HG02763 (cell line): ENCODE results near the gene DLG1.
"Not testable (repeated sequence)": the region's sequence is repeated elsewhere in the genome, so short reads cannot be mapped to it uniquely, and the experiment has no call there.

Experiments used
- ATAC-seq: cut with Tn5 transposase; IDR thresholded peaks from one replicate; pipeline ENCODE4 v1.9.1; 2021; ENCODE audit warnings: mild to moderate bottlenecking, moderate library complexity; ENCODE audit not compliant: unreplicated experiment

Gene DLG1

GRCh38 chr3:197035577-197035976 is 262.8 kb downstream of the DLG1 start:
- ATAC-seq = no peak

- not testable (repeated sequence) for ATAC-seq
Observed at GRCh38 chr3:197034778-197035177, 263.6 kb downstream of the DLG1 start.

DNA sequence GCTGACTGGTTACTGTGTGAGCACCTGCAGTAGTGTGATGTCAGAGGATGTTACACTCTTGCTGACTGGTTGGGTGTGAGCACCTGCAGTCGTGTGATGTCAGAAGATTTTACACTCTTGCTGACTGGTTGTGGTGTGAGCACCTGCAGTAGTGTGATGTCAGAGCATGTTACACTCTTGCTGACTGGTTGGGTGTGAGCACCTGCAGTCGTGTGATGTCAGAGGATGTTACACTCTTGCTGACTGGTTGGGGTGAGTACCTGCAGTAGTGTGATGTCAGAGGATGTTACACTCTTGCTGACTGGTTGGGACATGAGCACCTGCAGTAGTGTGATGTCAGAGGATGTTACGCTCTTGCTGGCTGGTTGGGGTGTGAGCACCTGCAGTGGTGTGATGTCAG is 264.6 kb downstream of the DLG1 start:
- ATAC-seq = not testable (repeated sequence)

- no peak for ATAC-seq
Observed at GRCh38 chr3:197031315-197032285, 266.8 kb downstream of the DLG1 start.

- no peak for ATAC-seq
Observed at GRCh38 chr3:197030379-197031314, 267.8 kb downstream of the DLG1 start.

DNA sequence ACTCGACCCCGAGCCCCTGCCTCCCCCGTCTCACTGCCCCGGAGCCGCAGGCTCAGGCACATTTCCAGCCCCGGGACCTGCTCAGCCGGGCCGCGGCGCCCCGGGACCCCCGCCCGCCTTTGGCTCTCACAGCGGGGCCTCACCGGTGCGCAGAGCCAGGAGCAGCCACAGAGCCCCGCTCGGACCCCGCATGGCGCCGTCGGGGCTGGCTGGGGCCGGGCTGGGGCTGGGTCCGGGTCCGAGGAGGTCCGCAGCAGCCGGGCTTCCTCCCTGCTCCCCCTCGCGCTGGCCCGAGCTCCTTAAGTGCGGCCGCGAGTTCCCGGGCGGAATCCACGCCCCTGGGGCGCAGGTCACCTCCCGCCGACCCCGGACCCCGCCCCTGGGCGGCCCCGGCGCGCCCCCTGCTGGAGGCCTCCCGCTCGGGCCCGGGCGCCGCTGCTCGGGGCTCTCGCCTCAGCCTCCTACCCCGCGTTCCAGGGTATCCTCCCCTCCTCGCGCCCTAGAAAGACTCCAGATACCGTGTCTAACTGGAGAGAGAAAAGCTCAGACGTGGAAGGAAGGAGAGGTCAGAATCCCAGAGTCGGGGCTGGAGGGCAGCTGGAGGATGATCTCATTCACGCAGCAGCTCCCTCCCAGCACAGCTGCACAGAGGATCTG is 268.8 kb downstream of the DLG1 start, which contains the start of gene MELTF:
Gene MELTF (minus strand): TSS at position 307 of the 657 bp plus-strand sequence. CDS start 115 bp downstream, at position 192.
- peak; percentile 81 for ATAC-seq

GRCh38 chr3:197028728-197029510 is 269.5 kb downstream of the DLG1 start:
- no peak for ATAC-seq

DNA sequence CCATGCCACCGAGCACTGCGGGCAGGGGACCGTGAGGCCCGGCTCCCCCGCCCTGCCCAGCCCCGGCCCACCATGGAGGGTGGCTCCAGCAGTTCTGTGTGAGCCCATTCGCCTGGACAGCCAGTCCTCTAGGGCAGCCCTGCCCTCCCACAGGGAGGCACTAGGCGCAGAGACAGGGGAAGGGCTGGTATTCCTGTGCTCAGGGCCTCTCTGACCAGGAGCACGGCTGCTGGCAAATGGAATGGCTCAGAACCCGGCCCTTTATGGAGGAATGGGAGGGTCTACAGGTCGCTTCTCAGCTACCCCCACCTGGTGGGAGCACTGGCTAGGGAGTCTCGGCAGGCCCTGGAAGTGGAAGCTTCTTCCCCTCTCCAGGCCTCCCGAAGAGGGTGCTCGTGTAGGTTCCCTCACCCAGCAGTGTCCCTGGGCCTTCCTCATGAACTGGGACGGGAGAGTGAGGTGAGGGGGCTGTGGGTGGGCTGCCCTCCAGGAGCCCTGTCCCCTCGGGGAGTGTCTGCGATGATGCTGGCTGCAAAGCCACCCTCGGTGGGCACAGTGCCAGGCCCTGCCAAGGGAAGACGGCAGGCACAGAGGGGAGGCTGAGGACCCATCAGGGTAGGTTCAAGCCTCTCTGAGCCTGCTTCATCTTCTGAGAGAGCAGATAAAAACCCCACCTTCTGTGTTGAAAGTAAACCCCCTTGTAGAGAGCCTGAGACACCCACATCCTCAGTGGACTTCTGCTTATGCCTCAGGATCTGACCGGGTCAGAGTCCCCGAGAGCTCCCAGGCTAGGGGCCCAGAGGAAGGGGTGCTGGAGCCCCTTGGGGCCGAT is 270.3 kb downstream of the DLG1 start:
- no peak for ATAC-seq

DNA sequence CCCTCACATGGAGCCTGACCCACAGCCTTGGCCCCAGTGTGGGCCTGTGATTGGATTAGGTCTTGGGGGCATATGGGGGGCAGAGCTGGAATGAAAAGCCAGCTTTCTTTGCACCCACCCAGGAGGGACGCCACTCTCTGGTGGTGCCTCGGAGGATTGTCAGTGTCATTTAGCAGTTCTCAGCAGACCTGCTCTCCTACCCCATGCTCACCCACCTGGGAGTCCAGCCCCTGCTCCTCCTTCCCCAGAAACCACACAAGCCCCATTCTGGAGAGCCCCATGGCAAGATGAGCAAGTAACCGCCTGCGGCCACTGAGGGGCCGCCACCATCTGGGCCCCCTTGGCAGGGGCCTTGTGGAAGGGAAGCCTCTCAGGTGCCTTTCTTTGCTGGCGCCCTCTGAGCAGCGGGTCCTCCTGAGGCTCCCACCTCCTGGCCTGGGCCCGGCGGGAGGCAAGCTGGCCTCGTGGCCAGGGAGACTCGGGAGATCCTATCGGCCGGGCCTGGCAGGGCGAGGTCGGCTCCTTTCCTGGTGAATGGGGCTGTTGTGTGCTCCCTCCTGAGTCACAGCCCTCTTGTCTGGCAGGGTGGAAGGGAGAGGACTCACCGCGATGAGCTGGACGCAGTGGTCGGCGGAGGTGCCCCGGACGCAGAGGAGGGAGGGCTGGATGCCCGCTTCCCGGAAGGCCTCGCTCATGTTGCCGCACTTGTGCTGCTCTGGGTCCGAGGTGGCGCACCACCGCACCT is 271.1 kb downstream of the DLG1 start:
- ATAC-seq = no peak

DNA sequence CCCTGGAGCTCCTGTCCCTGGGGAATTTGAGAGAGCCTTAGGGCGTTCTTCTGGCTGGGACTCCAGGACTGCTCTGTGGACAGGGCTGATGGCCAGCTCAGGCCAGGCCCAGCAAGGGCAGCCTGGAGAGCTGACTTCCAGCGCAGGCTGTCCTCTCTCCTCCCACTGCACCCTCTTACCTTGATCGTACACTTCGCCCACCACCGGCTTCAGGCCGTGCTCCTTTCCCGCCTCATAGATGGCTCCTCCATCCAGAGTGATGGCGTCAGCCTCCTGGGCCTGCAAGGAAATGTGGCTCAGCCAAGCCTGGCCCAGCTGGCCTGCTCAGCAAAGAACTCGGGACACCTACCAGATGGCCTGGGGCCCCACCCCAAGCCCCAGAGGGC is 271.9 kb downstream of the DLG1 start:
- ATAC-seq = no peak

DNA sequence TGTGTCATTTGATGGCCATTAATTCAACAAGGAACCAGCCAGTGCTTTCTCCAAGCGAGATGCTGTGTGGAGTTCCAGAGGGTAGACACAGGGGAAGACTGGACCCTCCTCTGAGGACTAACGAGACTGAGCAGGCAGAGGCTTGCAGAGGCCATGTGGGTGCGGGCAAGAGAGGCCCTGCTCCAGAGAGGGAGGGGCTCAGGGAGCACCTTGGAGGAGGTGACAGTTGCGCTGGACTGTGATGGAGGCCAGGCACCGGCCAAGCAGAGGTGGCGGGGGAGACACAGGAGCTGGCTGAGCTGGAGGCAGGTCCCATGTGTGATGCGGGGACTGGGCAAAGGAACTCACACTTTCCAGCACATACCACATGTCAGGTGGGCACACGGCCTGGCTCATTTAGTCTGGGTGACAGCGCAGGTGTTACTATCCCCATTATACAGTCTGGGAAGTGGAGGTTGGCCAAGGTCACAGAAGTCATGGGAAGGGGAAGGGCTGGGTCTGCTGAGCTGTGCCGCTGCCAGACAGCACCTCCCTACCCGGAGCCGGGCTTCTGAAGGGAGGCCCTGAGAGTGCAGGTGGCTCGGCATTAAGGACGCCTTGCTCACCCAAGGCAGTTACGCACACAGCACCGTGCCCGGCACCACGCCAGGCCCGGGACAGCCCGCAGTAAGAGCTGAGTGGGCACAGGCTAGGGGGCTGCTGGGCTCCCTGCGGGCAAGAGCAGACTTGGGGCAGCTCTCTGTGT is 272.5 kb downstream of the DLG1 start:
- ATAC-seq = no peak

- no peak for ATAC-seq
Observed at GRCh38 chr3:197024881-197025735, 273.3 kb downstream of the DLG1 start.

DNA sequence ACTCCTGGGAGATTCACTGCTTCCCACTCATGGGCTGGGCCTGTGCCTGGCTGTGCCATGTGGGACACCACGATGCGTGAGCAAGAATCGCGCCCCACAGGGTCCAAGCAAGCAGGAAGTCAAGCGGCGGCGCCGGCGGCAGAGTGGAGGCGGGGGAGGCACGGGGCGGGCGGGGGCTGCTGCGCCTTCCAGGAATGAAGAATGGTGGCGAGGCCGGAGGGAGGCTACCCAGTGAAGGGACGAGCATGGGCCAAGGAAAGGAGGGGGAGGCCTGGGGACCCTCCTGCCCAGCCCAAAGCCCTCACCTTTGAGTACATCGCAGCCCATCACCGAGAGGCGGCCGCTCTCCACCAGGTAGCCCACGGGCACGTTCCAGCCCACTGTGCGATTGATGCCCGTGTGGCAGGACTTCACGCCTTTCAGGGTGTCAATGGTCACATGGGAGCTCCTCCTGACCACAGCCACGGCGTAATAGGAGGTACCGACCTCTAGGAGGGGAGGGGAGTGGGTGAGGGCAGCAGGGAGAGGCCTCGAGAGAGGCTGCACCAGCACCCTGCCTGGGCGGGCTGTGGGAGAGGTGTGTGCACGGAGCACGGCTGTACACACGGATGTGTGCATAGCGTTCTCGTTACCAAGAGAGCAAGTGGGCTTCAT is 274.3 kb downstream of the DLG1 start:
- ATAC-seq = no peak

DNA sequence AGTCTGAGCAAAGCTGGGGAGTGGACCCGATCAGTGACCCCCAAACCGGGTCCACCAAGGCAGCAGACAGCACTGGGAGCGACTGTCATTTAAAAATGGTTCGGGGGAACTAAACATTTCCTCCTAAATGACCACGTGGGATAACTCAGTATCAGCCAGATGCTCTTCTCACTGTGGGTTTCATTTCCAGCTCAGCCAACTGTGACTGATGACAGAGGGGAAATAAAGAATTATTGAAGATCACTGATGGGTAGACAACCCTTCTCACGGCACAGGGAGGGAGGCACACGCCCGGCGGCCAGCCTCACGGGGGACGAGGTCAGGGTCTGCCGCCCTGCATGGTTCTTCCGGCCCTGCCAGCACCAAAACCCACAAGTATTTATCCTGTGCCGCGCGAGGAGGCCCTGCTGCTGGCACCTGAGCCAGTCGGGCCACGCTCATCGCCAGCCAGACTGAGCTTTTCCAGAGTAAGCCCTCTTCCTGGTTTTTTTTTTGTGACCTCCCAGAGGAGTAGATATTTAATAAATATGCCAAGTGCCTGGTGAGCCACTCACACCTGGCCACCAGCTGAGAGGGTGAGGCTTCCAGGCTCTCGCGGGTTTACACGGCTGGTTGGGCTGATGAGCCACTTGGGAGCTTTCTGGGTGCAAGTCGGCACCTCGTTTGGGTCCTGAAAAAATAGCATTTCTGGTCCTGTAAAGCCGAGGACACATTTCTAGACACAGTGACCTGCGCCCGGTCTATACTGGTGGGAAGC is 275.0 kb downstream of the DLG1 start:
- ATAC-seq = no peak

GRCh38 chr3:197022405-197023231 is 275.8 kb downstream of the DLG1 start:
- ATAC-seq = no peak
